GM23338 (cell line): ENCODE results near the gene TMEM94. TPM values are rescaled to one million over a fixed set of nuclear protein-coding genes. Genes with fewer than 3 reads are reported as not detected.

Experiments used
- ATAC-seq: fragments of 200-7000 bp; cut with Tn5 transposase; 3 replicates; pipeline ENCODE4 v1.9.1; 2020
- DNase-seq: peaks from one replicate; pipeline ENCODE4 v3.0.0-alpha.2; 2015; ENCODE audit warnings: low spot score
- H2AFZ ChIP-seq: fragments of 200-600 bp; sonication (generic); 2 replicates; pipeline ENCODE4 v1.8.0; 2016; ENCODE audit warnings: antibody characterized with exemption, mild to moderate bottlenecking, moderate library complexity
- H3F3A ChIP-seq: fragments of 200-600 bp; sonication (generic); replicated peaks from 2 replicates; pipeline ENCODE4 v1.8.0; 2017; ENCODE audit warnings: antibody characterized with exemption, mixed run types, low read depth
- H3K27ac ChIP-seq: fragments of 200-600 bp; sonication (generic); 2 replicates; pipeline ENCODE4 v1.6.1; 2016; ENCODE audit warnings: low read depth
- H3K27me3 ChIP-seq: fragments of 200-600 bp; sonication (generic); 2 replicates; pipeline ENCODE4 v1.8.0; 2016; ENCODE audit warnings: mild to moderate bottlenecking, mixed run types, moderate library complexity; ENCODE audit not compliant: insufficient read depth
- H3K36me3 ChIP-seq: fragments of 200-600 bp; sonication (generic); 2 replicates; pipeline ENCODE4 v1.8.0; 2016; ENCODE audit warnings: mild to moderate bottlenecking; ENCODE audit not compliant: insufficient read depth
- H3K4me1 ChIP-seq: fragments of 200-600 bp; sonication (generic); 2 replicates; pipeline ENCODE4 v1.8.0; 2016; ENCODE audit warnings: mild to moderate bottlenecking, moderate library complexity; ENCODE audit not compliant: insufficient read depth
- H3K4me2 ChIP-seq: fragments of 200-600 bp; sonication (generic); 2 replicates; pipeline ENCODE4 v1.7.1; 2017; ENCODE audit warnings: mixed run types
- H3K4me3 ChIP-seq: fragments of 200-600 bp; sonication (generic); 2 replicates; pipeline ENCODE4 v1.6.1; 2016; ENCODE audit warnings: mixed run types
- H3K79me2 ChIP-seq: fragments of 200-600 bp; sonication (generic); replicated peaks from 2 replicates; pipeline ENCODE4 v1.8.0; 2017; ENCODE audit warnings: mild to moderate bottlenecking; ENCODE audit not compliant: insufficient read depth
- H3K9me2 ChIP-seq: fragments of 200-600 bp; sonication (generic); 2 replicates; pipeline ENCODE4 v1.8.0; 2017; ENCODE audit not compliant: insufficient read depth
- H4K20me1 ChIP-seq: fragments of 200-600 bp; sonication (generic); replicated peaks from 2 replicates; pipeline ENCODE4 v1.8.0; 2017; ENCODE audit warnings: mild to moderate bottlenecking; ENCODE audit not compliant: insufficient read depth
- H3K27ac Mint-ChIP-seq: 2 replicates; pipeline ENCODE4 v1.8.0; 2020; ENCODE audit warnings: inconsistent platforms, mild to moderate bottlenecking, moderate library complexity, mixed read lengths
- H3K27me3 Mint-ChIP-seq: 3 replicates; pipeline ENCODE4 v1.8.0; 2022; ENCODE audit warnings: low read depth, mild to moderate bottlenecking, moderate library complexity, mixed read lengths, inconsistent platforms; ENCODE audit not compliant: insufficient read depth, poor library complexity
- H3K36me3 Mint-ChIP-seq: 3 replicates; pipeline ENCODE4 v1.8.0; 2021; ENCODE audit warnings: low read depth, mild to moderate bottlenecking, inconsistent platforms, moderate library complexity, mixed read lengths
- H3K4me1 Mint-ChIP-seq: 3 replicates; pipeline ENCODE4 v1.8.0; 2020; ENCODE audit warnings: mild to moderate bottlenecking, inconsistent platforms, mixed read lengths
- H3K4me3 Mint-ChIP-seq: 3 replicates; pipeline ENCODE4 v1.8.0; 2021; ENCODE audit warnings: moderate library complexity, mild to moderate bottlenecking, inconsistent platforms, mixed read lengths
- H3K9me3 Mint-ChIP-seq: 3 replicates; pipeline ENCODE4 v1.8.0; 2020; ENCODE audit warnings: moderate library complexity, mild to moderate bottlenecking, inconsistent platforms, mixed read lengths
- CREB1 ChIP-seq: fragments of 250-450 bp; sonication (Bioruptor Pico); IDR thresholded peaks from 2 replicates; pipeline ENCODE4 v1.5.0; 2020; ENCODE audit warnings: low read depth, mild to moderate bottlenecking, moderate library complexity
- ETS1 ChIP-seq: IDR thresholded peaks from 2 replicates; pipeline ENCODE4 v1.6.1; 2016; ENCODE audit warnings: antibody characterized with exemption
- EZH2 ChIP-seq: fragments of 200-600 bp; sonication (generic); IDR thresholded peaks from one replicate; pipeline ENCODE4 v1.8.0; 2017; ENCODE audit warnings: antibody characterized with exemption, mild to moderate bottlenecking, low read depth; ENCODE audit not compliant: unreplicated experiment
- NANOG ChIP-seq: IDR thresholded peaks from 2 replicates; pipeline ENCODE4 v1.6.1; 2016; ENCODE audit warnings: antibody characterized with exemption, borderline replicate concordance
- POLR2AphosphoS5 ChIP-seq: IDR thresholded peaks from 2 replicates; pipeline ENCODE4 v1.6.1; 2016; ENCODE audit warnings: antibody characterized with exemption, low read depth
- REST ChIP-seq: IDR thresholded peaks from one replicate; pipeline ENCODE4 v1.6.1; 2018; ENCODE audit warnings: antibody characterized with exemption; ENCODE audit not compliant: unreplicated experiment
- STAT1 ChIP-seq: IDR thresholded peaks from one replicate; pipeline ENCODE4 v1.6.1; 2016; ENCODE audit warnings: antibody characterized with exemption; ENCODE audit not compliant: unreplicated experiment
- ZNF114 ChIP-seq: fragments of 250-450 bp; sonication (Bioruptor Pico); IDR thresholded peaks from 2 replicates; pipeline ENCODE4 v1.5.0; 2020; ENCODE audit warnings: mild to moderate bottlenecking, moderate library complexity
- ZNF462 ChIP-seq: fragments of 250-450 bp; sonication (Bioruptor Pico); IDR thresholded peaks from 2 replicates; pipeline ENCODE4 v1.5.0; 2020; ENCODE audit warnings: mild to moderate bottlenecking, moderate library complexity
- polyA plus RNA-seq: library from polyadenylated mRNA; unstranded; fragments of >200 nt; fragmentation: Nextera tagmentation; extraction: Ambion mirVana; gene quantifications from 2 replicates; pipeline ENCODE4 v1.2.1, GENCODE V29; 2016
- total RNA-seq: library from RNA; depleted of rRNA; stranded (reverse); fragments of >200 nt; shearing (Covaris generic); gene quantifications from 2 replicates; pipeline ENCODE4 v1.2.3, GENCODE V29; 2014

The TMEM94 gene
- total and polyA plus RNA-seq, 2 experiments from 2014 or later, result 24.0 to 66.0 TPM

GRCh38 chr17:75468779-75469373 lies 12.4 kb downstream of the TMEM94 start:
- TF ChIP-seq NANOG, result no peak
- no peak for TF ChIP-seq ETS1
- TF ChIP-seq CREB1, result no peak
- TF ChIP-seq EZH2, result no peak
- no peak for TF ChIP-seq POLR2AphosphoS5

GRCh38 chr17:75471207-75471606 lies 14.8 kb downstream of the TMEM94 start:
- ATAC-seq, result no peak
- no peak for TF ChIP-seq STAT1
- TF ChIP-seq ZNF462 (CRISPR knock-in tag), result no peak
- no peak for TF ChIP-seq ZNF114 (CRISPR knock-in tag)
- no peak for TF ChIP-seq ETS1
- no peak for TF ChIP-seq EZH2
- no peak for TF ChIP-seq POLR2AphosphoS5
- TF ChIP-seq REST, result no peak
- TF ChIP-seq NANOG, result no peak

More at GRCh38 chr17:75468779-75469373, 12.4 kb downstream of the TMEM94 start:
- Histone ChIP-seq H3K27ac (no peak overlapping the region), H3K4me2 (no peak overlapping the region), H3K4me3 (no peak overlapping the region), H3K27me3 (no peaks in the 10 kb centered on the region), H3K4me1 (no peaks in the 10 kb centered on the region), H2AFZ (no peak overlapping the region), H3K79me2 (peaks cover 16% of the 10 kb centered on the region), H3K36me3 (no peaks in the 10 kb centered on the region), H3K9me2 (no peaks in the 10 kb centered on the region), H4K20me1 (peaks cover 5% of the 10 kb centered on the region), H3F3A (no peaks in the 10 kb centered on the region)
- no peak overlapping the region for H3K4me3 Mint-ChIP-seq
- ATAC-seq (no peak), DNase-seq (no peak)
- H3K27me3 Mint-ChIP-seq, result peaks cover 2% of the 10 kb centered on the region
- H3K27ac Mint-ChIP-seq, result no peak overlapping the region
- H3K9me3 Mint-ChIP-seq, result no peaks in the 10 kb centered on the region
- H3K36me3 Mint-ChIP-seq, result peaks cover 9% of the 10 kb centered on the region; the same call in 2 of the 3 replicates
- no peaks in the 10 kb centered on the region for H3K4me1 Mint-ChIP-seq

More at GRCh38 chr17:75471207-75471606, 14.8 kb downstream of the TMEM94 start:
- Mint-ChIP-seq H3K27ac (no peak overlapping the region), H3K9me3 (no peaks in the 10 kb centered on the region), H3K36me3 (peaks cover 9% of the 10 kb centered on the region; the same call in 2 of the 3 replicates), H3K4me1 (no peaks in the 10 kb centered on the region; the same call in 2 of the 3 replicates), H3K4me3 (no peak overlapping the region), H3K27me3 (peaks cover 4% of the 10 kb centered on the region)
- Histone ChIP-seq H3K4me1 (no peaks in the 10 kb centered on the region), H3K36me3 (no peaks in the 10 kb centered on the region), H3F3A (no peaks in the 10 kb centered on the region), H3K27me3 (no peaks in the 10 kb centered on the region), H3K4me2 (no peak overlapping the region), H3K27ac (no peak overlapping the region), H3K79me2 (peaks cover 6% of the 10 kb centered on the region), H4K20me1 (peaks cover 5% of the 10 kb centered on the region; the same call in 1 of the 2 replicates), H2AFZ (no peak overlapping the region), H3K4me3 (no peak overlapping the region), H3K9me2 (no peaks in the 10 kb centered on the region)
- no peak for DNase-seq
